Activated CD8-positive, alpha-beta memory T cell treated with anti-CD3 and anti-CD28 coated beads for 24 hours (primary cell): Measurements from ENCODE around the gene IMMP2L.
"Not testable (repeated sequence)": the region's sequence is repeated elsewhere in the genome, so short reads cannot be mapped to it uniquely, and the experiment has no call there.

Experiments used
- DNase-seq: peaks from one replicate; pipeline ENCODE4 v3.0.0-alpha.2; 2020

IMMP2L gene

GRCh38 chr7:111092406-111093236 lies 469.7 kb downstream of the IMMP2L start:
- DNase-seq, result no peak

- DNase-seq, result no peak
Measured at GRCh38 chr7:111091593-111092358, 470.5 kb downstream of the IMMP2L start.

- peak; percentile 72 for DNase-seq
Measured at GRCh38 chr7:111090846-111091245, 471.4 kb downstream of the IMMP2L start, which contains the start of gene LRRN3. Gene LRRN3, plus strand, starts transcription at chr7:111091127. Its CDS starts 31,646 bp downstream, at chr7:111122773.

DNA sequence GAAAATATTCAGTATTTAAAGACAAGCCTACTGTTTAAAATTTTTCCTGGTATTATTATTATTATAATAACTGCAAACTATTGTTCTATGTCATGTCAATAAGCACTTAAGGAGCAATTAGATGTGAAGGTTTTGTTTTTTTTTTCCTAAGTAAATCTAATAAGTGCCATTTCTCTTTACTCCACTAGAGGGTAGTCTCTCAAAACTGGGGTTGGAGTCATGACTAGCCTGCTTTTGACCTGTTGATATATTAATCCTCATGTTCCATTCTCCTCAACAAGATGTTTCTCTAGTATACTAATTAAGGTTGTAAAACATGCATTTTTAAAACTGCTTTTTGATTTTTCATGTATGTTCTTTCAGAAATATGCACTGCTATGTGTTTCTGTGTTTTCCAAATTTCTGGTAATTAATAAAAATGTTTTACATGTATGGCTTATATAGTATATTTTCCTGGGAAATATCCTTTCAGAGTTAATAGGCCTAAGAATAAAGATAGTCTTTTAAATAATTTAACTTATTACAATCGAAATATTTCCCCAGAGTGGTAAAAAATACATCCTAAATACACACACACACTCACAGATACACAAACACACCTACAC lies 472.4 kb downstream of the IMMP2L start:
- DNase-seq, result no peak

DNA sequence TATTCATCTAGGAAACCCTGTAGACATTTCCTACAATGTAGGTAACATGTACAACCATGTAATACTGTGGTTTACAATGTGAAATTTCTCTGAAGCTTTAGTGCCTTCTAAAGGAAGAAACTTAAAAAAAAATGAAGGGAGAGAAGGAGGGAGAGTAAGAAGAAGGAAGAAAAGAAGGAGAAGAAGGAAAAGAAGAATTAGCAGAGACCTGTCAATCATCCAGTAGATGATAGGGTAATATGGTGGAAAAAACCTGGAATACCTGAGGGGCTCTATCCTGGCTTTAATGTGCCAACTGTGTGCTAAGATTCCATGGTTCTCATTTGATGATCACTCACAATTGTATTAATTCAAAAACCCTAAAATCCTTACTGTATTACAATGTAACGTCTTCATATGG lies 474.0 kb downstream of the IMMP2L start:
- DNase-seq, result no peak

GRCh38 chr7:111086532-111086931 lies 475.8 kb downstream of the IMMP2L start:
- no peak for DNase-seq

DNA sequence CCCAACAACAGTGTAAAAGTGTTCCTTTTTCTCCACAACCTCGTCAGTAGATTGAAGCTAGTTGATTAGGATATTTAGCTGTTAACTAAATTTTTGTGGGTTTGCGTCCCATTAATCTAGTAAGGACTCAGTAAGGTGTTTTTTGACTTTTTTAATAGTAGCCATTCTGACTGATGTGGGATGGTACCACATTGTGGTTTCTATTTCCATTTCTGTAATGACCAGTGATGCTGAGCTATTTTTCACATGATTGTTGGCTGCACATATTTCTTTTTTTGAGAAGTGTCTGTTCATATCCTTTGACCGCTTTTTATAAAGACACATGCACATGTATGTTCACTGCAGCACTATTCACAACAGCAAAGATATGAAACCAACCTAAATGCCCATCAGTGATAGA lies 476.9 kb downstream of the IMMP2L start:
- DNase-seq, result no peak

GRCh38 chr7:111083413-111083812 lies 478.9 kb downstream of the IMMP2L start:
- DNase-seq, result no peak

DNA sequence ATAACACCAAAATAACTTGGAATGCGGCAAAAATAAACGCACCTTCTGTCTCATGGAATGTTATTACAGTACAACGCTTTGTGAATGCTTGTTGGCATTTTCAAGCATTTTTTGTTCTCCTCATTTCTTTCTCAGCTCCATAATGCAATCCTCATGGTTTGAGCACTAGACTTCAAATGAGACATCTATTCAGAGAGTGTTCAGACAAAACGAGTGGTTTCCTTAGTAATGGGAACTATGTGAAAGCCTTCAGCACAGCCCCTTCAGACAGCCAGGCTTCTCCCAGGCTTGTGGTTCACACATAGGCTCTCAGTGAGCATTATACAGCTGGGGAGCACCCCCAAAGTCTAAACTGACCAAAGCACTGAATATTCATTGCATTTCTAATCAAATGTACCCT lies 479.9 kb downstream of the IMMP2L start:
- DNase-seq, result peak; percentile 68

GRCh38 chr7:111081546-111082267 lies 480.6 kb downstream of the IMMP2L start:
- DNase-seq, result no peak

DNA sequence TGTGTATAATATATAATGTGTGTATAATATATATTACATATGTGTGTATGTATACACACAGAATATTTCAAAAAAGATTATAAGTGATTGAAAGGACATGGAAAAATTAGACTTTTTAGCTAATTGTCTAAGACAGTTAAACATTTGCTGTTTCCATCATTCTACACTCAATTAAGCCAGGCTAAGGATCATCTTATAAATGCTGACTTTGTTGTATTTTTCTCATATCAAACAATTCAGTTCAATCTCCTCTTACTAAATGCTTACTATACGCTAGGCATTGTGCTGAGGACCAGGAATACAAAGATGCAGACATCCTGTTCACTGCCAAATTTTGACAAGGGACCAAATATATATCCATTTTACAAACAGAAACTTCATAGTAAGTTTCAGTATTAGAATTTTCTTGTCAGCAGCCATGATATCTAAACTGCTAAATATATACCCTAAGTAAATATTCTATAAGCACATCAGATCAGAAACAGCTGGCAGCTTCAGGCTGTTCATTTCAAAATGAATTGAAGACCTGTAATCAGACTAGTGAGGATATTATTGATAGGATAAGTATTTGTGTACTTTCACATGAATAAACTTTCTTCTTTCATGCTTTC lies 481.7 kb downstream of the IMMP2L start:
- no peak for DNase-seq

DNA sequence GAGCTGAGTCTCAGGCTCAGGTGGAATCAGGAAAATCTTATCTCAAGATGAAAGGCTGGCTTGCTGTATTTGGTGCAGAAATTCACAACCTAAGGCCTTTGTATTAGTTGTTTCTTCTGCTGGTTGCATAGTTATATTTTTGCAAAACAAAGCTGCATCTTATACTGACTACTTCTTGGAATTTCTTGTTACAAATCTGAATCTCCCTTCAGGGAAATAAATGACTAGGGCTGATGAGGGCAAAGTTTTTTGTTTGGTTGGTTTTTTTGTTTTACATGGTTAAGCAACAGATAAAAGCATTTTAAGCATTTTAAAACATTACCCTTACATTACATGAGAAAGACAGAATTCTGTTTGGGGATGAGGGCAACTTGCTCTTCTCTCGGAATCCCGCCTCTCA lies 485.3 kb downstream of the IMMP2L start:
- DNase-seq, result no peak

GRCh38 chr7:111076205-111076604 lies 486.1 kb downstream of the IMMP2L start:
- no peak for DNase-seq

DNA sequence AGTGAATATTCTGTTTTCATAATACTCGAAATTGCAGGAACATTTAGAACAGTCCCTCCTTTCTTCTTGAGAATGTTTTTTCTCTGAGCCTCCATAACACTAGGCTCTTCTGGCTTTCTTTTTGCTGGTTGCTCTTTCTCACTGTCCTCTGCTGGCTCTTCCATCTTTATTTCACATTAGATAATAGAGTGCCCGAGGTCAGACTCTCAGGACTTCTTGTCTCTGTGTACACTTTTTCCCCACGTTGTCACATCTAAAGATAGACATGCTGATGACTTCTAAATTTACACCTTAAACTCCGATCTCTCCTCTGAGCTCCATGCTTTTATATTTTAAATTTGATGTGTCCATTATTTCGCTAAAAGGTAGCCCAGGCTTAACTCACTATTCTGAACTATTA lies 486.8 kb downstream of the IMMP2L start:
- no peak for DNase-seq

- no peak for DNase-seq
Measured at GRCh38 chr7:111074748-111075146, 487.5 kb downstream of the IMMP2L start.

- no peak for DNase-seq
Measured at GRCh38 chr7:111074071-111074747, 488.1 kb downstream of the IMMP2L start.

GRCh38 chr7:111072658-111073057 lies 489.6 kb downstream of the IMMP2L start:
- DNase-seq, result not testable (repeated sequence)

DNA sequence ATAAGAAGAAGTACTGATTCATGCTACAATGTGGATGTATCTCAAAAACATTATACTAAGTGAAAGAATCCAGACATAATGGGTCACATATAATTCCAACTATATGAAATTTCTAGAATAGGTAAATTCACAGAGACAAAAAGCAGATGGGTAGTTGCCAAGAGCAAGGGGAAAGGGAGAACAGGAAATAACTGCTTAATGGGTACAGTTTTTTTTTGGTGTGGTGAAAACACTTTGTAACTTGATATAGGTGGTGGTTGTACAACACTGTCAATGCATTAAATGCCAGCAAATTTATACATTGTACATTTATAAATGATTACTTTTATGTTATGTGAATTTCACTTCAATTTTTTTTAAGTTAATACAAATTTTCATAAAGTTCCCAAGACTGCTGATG lies 490.7 kb downstream of the IMMP2L start:
- DNase-seq, result no peak

GRCh38 chr7:111068618-111069017 lies 493.7 kb downstream of the IMMP2L start:
- no peak for DNase-seq

GRCh38 chr7:111067682-111068081 lies 494.6 kb downstream of the IMMP2L start:
- no peak for DNase-seq

- DNase-seq, result no peak
Measured at GRCh38 chr7:111067251-111067650, 495.0 kb downstream of the IMMP2L start.

DNA sequence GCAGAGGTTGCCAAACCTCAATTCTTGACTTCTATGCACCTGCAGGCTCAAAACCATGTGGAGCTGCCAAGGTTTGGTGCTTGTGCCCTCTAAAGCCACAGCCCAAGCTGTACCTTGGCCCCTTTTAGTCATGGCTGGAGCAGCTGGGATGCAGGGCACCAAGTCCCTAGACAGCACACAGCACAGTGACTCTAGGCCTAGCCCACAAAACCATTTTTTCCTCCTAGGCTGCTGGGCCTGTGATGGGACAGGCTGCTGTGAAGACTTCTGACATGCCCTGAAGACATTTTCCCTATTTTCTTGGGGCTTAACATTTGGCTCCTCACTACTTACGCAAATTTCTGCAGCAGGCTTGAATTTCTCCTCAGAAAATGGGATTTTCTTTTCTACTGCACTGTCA lies 499.1 kb downstream of the IMMP2L start:
- DNase-seq, result no peak
